ENCODE data around the gene CD276.

- no peak for TF ChIP-seq CTCF (IDR thresholded peaks at IDR 0.05; ENCODE audit: insufficient read depth, low read length, poor library complexity, severe bottlenecking)
- TF ChIP-seq EZH2phosphoT487 (conservative IDR thresholded peaks at IDR 0.05; ENCODE audit: low read length) = no peak
These were observed 635 bp downstream of the CD276 start for GRCh38 chr15:73684581-73685455.

Measured in SU-DHL-6 (cell line).